ENCODE data around the gene STS.
"Not testable (repeated sequence)": the region's sequence is repeated elsewhere in the genome, so short reads cannot be mapped to it uniquely, and the experiment has no call there.

The STS gene

DNA sequence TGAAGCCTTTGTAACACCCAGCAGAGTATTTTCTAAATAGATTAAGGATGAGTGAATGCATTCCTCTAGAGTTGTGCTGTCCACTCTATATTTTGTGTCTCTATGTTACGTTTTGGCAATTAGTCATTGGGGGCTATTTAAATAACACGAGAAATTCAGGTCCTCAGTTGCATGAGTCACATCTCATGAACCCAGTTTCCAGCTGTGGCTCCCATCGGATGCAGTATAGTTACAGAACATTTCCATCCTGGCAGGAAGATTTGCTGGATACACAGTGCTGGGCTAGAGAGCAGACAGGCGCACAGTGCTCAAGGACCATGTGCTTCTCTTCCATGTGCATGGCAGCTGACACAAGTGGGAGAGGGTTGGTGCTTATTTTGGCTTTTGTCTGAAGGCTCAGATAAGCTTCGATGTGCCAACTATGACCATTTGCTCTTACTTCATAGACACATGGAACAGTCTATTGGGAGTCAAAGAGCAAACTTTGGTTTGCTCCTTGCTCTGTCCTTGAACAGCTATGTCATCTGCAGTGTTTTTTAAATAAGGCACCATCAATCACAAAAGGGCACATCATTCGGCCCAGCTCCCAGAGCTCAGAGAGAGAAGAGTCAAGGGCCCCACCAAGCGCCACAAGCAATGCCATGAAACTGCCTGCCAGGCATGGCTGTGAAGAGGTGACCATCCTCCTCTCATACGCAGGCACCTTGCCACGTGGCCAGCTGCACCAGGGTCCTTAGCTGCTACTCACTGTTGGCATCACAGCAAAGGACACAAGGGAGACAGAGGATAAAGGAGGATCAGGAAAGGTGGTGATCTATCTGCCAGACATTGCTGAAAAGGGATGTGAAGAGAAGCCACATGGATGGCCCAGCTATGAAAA lies 8.1 kb upstream of the STS start:
- peak; percentile 43 for DNase-seq (ENCODE audit: low read depth)

GRCh38 chrX:7143076-7143475 lies 4.4 kb upstream of the STS start:
- DNase-seq (ENCODE audit: low read depth) = no peak

- no peak for DNase-seq (ENCODE audit: low read depth)
Observed at GRCh38 chrX:7143941-7144525, 3.5 kb upstream of the STS start.

GRCh38 chrX:7145454-7145853 lies 2.1 kb upstream of the STS start:
- no peak for DNase-seq (ENCODE audit: low read depth)

GRCh38 chrX:7146020-7146702 lies 1.4 kb upstream of the STS start:
- DNase-seq (ENCODE audit: low read depth) = no peak

DNA sequence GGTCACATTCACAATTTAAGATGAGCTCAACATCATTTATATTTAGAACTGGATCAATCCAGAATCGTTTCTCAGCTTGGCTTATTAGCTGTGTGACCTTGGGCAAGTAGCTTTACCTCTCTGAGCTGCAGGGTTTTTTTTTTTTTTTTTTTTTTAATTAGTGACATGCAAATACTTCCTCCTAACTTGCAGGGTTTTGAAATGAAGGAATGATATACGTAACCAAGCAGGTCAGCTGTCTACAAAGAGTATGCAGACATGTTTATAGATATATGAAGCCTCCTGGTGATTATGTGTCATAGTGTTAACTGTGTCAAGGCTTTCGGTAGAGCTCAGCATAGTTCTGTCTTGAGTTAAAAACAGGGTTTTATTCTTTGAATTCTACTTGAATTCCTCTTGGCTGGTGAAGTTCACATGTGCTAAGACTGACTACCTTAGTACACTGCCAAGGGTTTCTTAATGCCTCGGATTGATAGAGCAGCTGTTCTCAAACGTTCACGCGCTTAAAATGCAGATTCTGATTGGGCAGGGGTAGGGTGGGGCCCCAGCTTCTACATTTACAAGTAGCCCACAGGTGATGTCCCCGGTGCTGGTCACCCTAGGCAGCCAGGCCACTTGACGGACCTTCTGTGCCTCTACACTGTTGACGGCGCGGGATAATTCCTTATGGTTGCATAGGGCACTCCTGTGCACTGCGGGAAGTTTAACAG lies 654 bp upstream of the STS start:
- DNase-seq (ENCODE audit: low read depth) = no peak

GRCh38 chrX:7147978-7148854 lies 704 bp downstream of the STS start, which contains the start of gene PUDP:
Gene PUDP, minus strand, starts transcription at chrX:7148153. Its CDS starts 40 bp downstream, at chrX:7148113.
- peak; percentile 78 for DNase-seq (ENCODE audit: low read depth)

GRCh38 chrX:7149411-7149810 lies 1.9 kb downstream of the STS start:
- DNase-seq (ENCODE audit: low read depth) = no peak

DNA sequence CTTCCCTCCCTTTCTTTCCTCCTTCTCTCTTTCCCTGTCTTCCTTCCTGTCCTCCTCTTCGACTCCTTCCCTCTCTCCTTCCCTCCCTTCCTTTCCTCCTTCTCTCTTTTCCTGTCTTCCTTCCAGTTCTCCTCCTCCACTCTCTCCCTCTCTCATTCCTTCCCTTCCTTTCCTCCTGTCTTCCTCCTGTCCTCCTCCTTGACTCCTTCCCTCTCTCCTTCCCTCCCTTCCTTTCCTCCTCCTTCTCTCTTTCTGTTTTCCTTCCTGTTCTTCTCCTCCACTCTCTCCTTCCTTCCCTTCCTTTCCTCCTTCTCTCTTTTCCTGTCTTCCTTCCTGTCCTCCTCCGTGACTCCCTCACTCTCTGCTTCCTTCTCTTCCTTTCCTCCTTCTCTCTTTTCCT lies 5.7 kb downstream of the STS start:
- DNase-seq (ENCODE audit: low read depth) = no peak

DNA sequence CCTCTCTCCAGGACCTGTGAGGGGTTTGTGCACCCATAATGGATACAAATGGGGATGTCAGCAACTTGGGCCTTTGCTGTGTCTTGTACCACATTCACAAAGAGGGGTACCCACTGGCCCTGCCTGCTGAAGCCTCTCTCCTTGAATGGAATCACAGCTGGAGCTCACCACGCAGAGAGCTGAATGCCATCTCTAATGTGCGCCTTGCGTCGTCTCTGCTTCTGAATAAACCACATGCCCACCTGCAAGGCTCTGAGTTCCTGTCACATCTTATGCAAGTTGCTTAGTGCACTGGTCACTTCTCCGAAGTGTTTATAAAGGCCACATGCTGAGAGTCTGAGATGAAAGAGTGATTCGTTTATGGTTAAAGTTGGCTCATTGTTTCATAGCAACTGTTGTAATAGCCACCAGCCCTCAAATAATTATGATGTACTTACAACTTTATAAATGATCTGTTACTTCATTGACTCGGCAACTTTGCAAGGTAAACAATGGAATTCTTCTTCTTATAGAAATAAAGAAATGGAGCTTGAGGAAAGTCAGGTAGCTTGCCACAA lies 6.6 kb downstream of the STS start:
- DNase-seq (ENCODE audit: low read depth) = no peak

DNA sequence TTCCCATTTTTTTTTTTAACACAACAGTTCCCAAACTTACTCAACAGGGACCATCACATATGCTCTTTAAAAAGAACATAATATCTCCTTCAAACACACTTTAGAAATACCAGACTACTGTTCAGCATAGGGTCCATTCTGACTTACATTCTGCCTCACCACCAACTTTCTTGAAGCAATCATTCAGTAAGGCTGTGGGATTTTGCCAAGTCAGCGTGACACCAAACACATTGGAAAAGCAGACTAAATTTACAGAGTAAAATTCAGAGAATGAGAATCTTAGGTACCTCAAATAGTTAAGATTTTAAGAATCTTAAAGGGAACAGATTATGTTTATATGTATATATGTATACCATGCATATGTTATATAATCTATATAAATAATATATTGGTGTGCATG lies 7.7 kb downstream of the STS start:
- no peak for DNase-seq (ENCODE audit: low read depth)

- DNase-seq (ENCODE audit: low read depth) = no peak
Observed at GRCh38 chrX:7156879-7157278, 9.4 kb downstream of the STS start.

DNA sequence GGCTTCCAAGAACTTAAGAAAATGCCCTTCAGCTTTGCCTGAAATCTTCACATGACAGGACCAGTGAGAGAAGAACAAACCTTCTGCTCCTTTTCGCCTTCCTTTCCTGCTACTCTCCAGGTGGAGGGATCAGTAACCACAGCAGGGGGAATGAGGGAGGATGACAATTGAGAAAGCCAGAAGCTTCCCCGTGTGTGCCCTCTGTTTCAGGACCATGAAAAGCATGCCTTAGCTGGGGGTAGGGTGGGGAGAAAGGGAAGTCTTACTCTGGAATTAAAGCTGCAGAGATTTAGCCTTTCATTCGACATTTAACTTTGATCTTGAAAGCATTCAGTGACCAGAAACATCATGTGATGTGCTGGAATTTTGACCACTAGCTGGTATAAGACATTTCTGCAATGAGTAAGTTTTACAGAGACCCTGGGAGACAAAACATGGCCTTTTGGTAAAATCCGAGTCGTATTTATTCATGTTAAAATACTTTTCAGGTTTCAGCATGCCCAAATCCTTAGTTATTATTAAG lies 11.0 kb downstream of the STS start:
- no peak for DNase-seq (ENCODE audit: low read depth)

GRCh38 chrX:7159149-7159861 lies 11.8 kb downstream of the STS start:
- DNase-seq (ENCODE audit: low read depth) = no peak

DNA sequence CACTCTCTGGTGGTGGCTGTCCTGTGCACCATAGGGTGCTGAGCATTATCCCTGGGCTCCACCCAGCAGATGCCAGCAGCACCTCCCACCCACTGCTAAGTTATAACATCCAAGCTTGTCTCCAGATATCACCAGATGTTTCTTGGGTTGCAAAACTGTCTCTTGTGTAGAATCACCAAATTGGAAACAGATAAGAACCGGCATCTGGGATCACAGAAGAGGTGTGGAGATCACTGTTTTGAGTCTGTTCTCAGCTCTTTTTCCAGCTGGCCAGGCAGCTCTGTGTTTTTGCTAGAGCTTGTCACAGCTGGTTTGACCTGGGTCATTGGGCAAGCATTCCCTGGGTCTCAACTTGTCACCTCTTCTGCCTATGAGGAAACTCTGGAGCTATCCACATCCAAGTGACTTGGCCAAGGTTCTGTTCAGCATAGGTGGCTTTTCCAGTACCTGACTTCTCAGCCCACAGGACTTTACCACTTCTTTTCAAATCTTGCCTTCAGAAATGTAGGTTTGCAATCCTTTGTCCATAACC lies 15.7 kb downstream of the STS start:
- DNase-seq (ENCODE audit: low read depth) = no peak

DNA sequence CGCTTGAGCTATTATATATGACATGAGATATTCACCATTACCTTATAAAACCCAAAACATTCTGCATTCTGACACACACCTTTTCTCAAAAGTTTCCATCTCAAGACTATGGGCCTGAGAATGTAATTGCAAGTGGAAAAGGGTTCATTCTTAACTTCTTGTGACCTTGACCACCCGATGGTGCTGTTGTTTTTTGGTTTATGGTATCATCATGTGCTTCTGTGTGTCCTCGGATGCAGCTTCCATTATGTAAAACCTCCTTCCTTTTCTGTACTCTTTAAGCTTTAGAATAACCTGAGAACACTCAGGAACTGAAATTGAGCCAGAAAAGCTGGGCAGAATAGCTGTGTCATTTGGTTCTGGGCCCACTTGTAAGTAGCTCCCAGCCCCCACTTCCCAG lies 16.7 kb downstream of the STS start:
- DNase-seq (ENCODE audit: low read depth) = no peak

- DNase-seq (ENCODE audit: low read depth) = no peak
Observed at GRCh38 chrX:7168371-7168770, 20.9 kb downstream of the STS start.

GRCh38 chrX:7169627-7170026 lies 22.1 kb downstream of the STS start:
- DNase-seq (ENCODE audit: low read depth) = no peak

GRCh38 chrX:7170898-7171297 lies 23.4 kb downstream of the STS start:
- no peak for DNase-seq (ENCODE audit: low read depth)

DNA sequence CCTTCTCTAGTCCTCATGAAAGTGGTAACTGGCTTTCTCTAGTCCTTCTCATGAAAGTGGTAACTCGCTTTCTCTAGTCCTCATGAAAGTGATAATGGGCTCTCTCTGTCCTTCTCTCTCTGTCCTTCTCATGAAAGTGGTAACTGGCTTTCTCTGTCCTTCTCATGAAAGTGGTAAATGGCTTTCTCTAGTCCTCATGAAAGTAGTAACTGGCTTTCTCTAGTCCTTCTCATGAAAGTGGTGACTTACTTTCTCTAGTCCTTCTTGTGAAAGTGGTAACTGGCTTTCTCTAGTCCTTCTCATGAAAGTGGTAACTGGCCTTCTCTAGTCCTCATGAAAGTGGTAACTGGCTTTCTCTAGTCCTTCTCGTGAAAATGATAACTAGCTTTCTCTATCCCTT lies 31.3 kb downstream of the STS start:
- DNase-seq (ENCODE audit: low read depth) = not testable (repeated sequence)

All from fibroblast of the conjunctiva (primary cell).